Neural crest cell (in vitro differentiated cells): Measurements from ENCODE around the gene HAGHL. TPM values are rescaled to one million over a fixed set of nuclear protein-coding genes. Genes with fewer than 3 reads are reported as not detected.
"Not testable (repeated sequence)": the region's sequence is repeated elsewhere in the genome, so short reads cannot be mapped to it uniquely, and the experiment has no call there.

Experiments
- DNase-seq: peaks from one replicate; pipeline ENCODE4 v3.0.0; 2021; ENCODE audit warnings: low read depth, mixed read lengths, low spot score
- H3K27ac Mint-ChIP-seq: one replicate; pipeline ENCODE4 v1.8.0; 2021; ENCODE audit warnings: mild to moderate bottlenecking, mixed read lengths; ENCODE audit not compliant: unreplicated experiment
- H3K27me3 Mint-ChIP-seq: 2 replicates; pipeline ENCODE4 v1.8.0; 2021; ENCODE audit warnings: low read depth, mild to moderate bottlenecking, mixed read lengths
- H3K36me3 Mint-ChIP-seq: 2 replicates; pipeline ENCODE4 v1.8.0; 2021; ENCODE audit warnings: low read depth, mild to moderate bottlenecking, mixed read lengths
- H3K4me1 Mint-ChIP-seq: 2 replicates; pipeline ENCODE4 v1.8.0; 2021; ENCODE audit warnings: mixed read lengths
- H3K4me3 Mint-ChIP-seq: one replicate; pipeline ENCODE4 v1.8.0; 2021; ENCODE audit warnings: mild to moderate bottlenecking, mixed read lengths
- H3K9me3 Mint-ChIP-seq: 2 replicates; pipeline ENCODE4 v1.8.0; 2021; ENCODE audit warnings: mixed read lengths
- total RNA-seq: library from RNA; stranded (reverse); gene quantifications from 2 replicates; pipeline ENCODE4 v1.2.1, GENCODE V29; 2021
- TF ChIP-seq, protein P1 (sequence below): fragments of 200-600 bp; sonication (generic); conservative IDR thresholded peaks from 2 replicates; pipeline ENCODE4 v1.5.0; 2021; ENCODE audit warnings: antibody characterized with exemption, mild to moderate bottlenecking

Gene HAGHL
- total RNA-seq, 1 donor from 2014 or later: 15.4 TPM

GRCh38 chr16:749010-749409, 22.1 kb downstream of the HAGHL start:
- H3K4me3 Mint-ChIP-seq: no peak overlapping the region
- no peaks in the 10 kb centered on the region for H3K9me3 Mint-ChIP-seq
- no peak overlapping the region for H3K27ac Mint-ChIP-seq
- TF ChIP-seq, protein P1, sequence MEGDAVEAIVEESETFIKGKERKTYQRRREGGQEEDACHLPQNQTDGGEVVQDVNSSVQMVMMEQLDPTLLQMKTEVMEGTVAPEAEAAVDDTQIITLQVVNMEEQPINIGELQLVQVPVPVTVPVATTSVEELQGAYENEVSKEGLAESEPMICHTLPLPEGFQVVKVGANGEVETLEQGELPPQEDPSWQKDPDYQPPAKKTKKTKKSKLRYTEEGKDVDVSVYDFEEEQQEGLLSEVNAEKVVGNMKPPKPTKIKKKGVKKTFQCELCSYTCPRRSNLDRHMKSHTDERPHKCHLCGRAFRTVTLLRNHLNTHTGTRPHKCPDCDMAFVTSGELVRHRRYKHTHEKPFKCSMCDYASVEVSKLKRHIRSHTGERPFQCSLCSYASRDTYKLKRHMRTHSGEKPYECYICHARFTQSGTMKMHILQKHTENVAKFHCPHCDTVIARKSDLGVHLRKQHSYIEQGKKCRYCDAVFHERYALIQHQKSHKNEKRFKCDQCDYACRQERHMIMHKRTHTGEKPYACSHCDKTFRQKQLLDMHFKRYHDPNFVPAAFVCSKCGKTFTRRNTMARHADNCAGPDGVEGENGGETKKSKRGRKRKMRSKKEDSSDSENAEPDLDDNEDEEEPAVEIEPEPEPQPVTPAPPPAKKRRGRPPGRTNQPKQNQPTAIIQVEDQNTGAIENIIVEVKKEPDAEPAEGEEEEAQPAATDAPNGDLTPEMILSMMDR: no peak
- no peak for DNase-seq
- peaks cover 5% of the 10 kb centered on the region for H3K27me3 Mint-ChIP-seq
- H3K36me3 Mint-ChIP-seq: no peaks in the 10 kb centered on the region
- peaks cover 18% of the 10 kb centered on the region for H3K4me1 Mint-ChIP-seq

GRCh38 chr16:750485-750884, 23.6 kb downstream of the HAGHL start:
- peaks cover 5% of the 10 kb centered on the region for H3K27me3 Mint-ChIP-seq
- DNase-seq: no peak
- H3K4me3 Mint-ChIP-seq: no peak overlapping the region
- TF ChIP-seq, protein P1: no peak
- H3K36me3 Mint-ChIP-seq: no peaks in the 10 kb centered on the region
- no peaks in the 10 kb centered on the region for H3K9me3 Mint-ChIP-seq
- H3K27ac Mint-ChIP-seq: no peak overlapping the region
- peaks cover 18% of the 10 kb centered on the region for H3K4me1 Mint-ChIP-seq

DNA sequence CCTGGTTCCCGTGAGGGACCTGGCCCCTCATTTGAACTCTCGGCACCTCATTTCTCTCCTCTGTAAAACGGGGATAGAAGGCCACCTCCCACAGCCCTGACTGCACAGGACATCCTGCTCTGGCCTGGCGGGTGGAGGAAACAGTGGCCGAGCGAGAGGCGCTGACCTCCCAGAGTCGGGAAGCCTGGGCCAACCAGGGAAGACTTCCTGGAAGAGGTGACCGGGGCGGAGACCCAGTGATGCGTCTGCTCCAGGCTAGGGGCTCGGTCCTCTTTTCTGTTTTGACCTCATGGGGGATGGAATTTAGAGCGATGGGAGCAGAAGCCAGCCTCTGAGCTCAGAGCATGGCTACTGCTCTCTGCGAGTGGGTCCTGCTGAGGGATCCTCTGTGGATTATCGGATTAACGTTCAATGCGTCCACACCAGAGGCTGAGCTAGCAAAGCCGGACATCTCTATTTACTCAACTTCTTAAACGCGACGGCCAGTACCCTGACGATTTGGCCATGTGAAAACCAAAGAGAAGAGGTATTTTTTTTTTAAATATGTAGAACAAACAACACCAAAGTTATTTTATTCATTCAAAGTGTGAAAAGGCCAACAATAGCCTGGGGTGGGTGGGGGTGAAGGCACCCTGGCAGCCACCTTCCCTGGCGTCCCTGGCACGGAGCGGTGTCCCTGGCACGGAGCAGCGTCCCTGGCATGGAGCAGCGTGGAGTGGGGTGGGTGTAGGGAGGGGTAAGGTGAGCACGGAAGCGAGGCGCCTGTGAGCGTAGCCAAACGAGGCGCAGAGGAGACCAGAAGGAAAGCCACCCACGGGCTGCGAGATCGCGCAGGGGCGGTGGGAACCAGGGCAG, 24.5 kb downstream of the HAGHL start:
- H3K27ac Mint-ChIP-seq: no peak overlapping the region
- peaks cover 18% of the 10 kb centered on the region for H3K4me1 Mint-ChIP-seq
- peaks cover under 1% of the 10 kb centered on the region for H3K9me3 Mint-ChIP-seq
- no peak overlapping the region for H3K4me3 Mint-ChIP-seq
- TF ChIP-seq, protein P1: no peak
- H3K27me3 Mint-ChIP-seq: peaks cover 5% of the 10 kb centered on the region
- DNase-seq: no peak
- no peaks in the 10 kb centered on the region for H3K36me3 Mint-ChIP-seq

DNA sequence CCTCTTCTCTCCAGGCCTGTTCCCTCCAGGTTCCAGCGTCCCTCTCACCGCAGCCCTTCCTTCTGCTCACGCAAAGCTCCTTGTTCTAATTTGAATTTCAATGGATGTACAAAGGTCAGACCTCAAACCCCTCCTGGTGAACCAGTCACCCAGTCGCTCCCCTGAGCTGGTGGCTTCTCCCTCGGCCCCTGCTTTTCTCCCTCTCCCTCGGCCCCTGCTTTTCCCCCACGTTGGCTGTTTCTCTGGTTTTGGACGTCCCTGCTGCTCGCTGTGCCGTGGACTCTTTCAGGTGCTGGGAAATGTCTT, 25.1 kb downstream of the HAGHL start:
- Mint-ChIP-seq H3K9me3 (peaks cover 3% of the 10 kb centered on the region), H3K27ac (no peak overlapping the region), H3K36me3 (no peaks in the 10 kb centered on the region), H3K4me3 (no peak overlapping the region), H3K27me3 (peaks cover 8% of the 10 kb centered on the region), H3K4me1 (peaks cover 18% of the 10 kb centered on the region)
- TF ChIP-seq, protein P1: no peak
- no peak for DNase-seq

- Mint-ChIP-seq H3K4me3 (peak overlapping the region; percentile 47), H3K4me1 (peaks cover 18% of the 10 kb centered on the region)
- H3K9me3 Mint-ChIP-seq, DNase-seq, H3K27ac Mint-ChIP-seq, H3K36me3 Mint-ChIP-seq, H3K27me3 Mint-ChIP-seq: not testable (repeated sequence)
These were observed 27.3 kb downstream of the HAGHL start for GRCh38 chr16:754121-754607.

- DNase-seq: no peak
- H3K36me3 Mint-ChIP-seq: no peaks in the 10 kb centered on the region
- H3K4me1 Mint-ChIP-seq: peaks cover 18% of the 10 kb centered on the region
- no peak overlapping the region for H3K4me3 Mint-ChIP-seq
- H3K27ac Mint-ChIP-seq: no peak overlapping the region
- H3K27me3 Mint-ChIP-seq: peaks cover 8% of the 10 kb centered on the region
- peaks cover 3% of the 10 kb centered on the region for H3K9me3 Mint-ChIP-seq
- TF ChIP-seq, protein P1: no peak
These were observed 27.8 kb downstream of the HAGHL start for GRCh38 chr16:754656-755055.
